CD4-positive, alpha-beta T cell (primary cell): ENCODE data around the gene MAIP1. TPM values are rescaled to one million over a fixed set of nuclear protein-coding genes. Genes with fewer than 3 reads are reported as not detected.

Experiments used
- ATAC-seq: fragments of 200-7000 bp; cut with Tn5 transposase; one replicate; pipeline ENCODE4 v1.10.0; 2022; ENCODE audit warnings: mild to moderate bottlenecking; ENCODE audit not compliant: poor library complexity
- CTCF ChIA-PET: fragments of 350-600 bp; sonication (Branson Sonifier 250); formaldehyde crosslinking; loops from one replicate; lab custom pipeline; 2021; ENCODE audit warnings: antibody characterized with exemption, inconsistent platforms; lab: Charles Lee
- POLR2A ChIA-PET: fragments of 350-600 bp; sonication (Branson Sonifier 250); formaldehyde crosslinking; loops from one replicate; lab custom pipeline; 2021; ENCODE audit warnings: antibody characterized with exemption, inconsistent platforms; lab: Charles Lee
- DNase-seq, 14 experiments: peaks; one replicate each; pipeline ENCODE4 v3.0.0-alpha.2; 2013 to 2020; ENCODE audit warnings: mixed read lengths in 2 of 14
- H3K27ac ChIP-seq, 2 donors: one replicate each; pipeline versions ENCODE4 v1.5.1 to v1.7.0; 2013; ENCODE audit warnings: low read length in 2 of 2, low read depth in 1 of 2, mild to moderate bottlenecking in 1 of 2
- H3K27me3 ChIP-seq, 2 experiments: 1 replicate in 1 of 2; 2 replicates in 1 of 2; pipeline versions ENCODE4 v1.6.1 to v1.7.0; 2013; ENCODE audit warnings: low read length in 2 of 2, control low read depth in 1 of 2, mild to moderate bottlenecking in 1 of 2, moderate library complexity in 1 of 2; ENCODE audit not compliant: insufficient read depth in 2 of 2, control insufficient read depth in 1 of 2
- H3K36me3 ChIP-seq: one replicate; pipeline ENCODE4 v1.6.1; 2013; ENCODE audit warnings: low read length, control low read depth; ENCODE audit not compliant: insufficient read depth
- H3K4me1 ChIP-seq: one replicate; pipeline ENCODE4 v1.6.1; 2013; ENCODE audit warnings: low read length, control low read depth; ENCODE audit not compliant: insufficient read depth
- H3K4me3 ChIP-seq: one replicate; pipeline ENCODE4 v1.5.1; 2013; ENCODE audit warnings: mild to moderate bottlenecking, low read length, moderate library complexity
- H3K9me3 ChIP-seq, 2 experiments: 1 replicate in 1 of 2; 2 replicates in 1 of 2; pipeline versions ENCODE4 v1.6.1 to v1.7.0; 2013; ENCODE audit warnings: low read length in 2 of 2, mild to moderate bottlenecking in 2 of 2, control low read depth in 1 of 2, moderate library complexity in 1 of 2; ENCODE audit not compliant: control insufficient read depth in 1 of 2, insufficient read depth in 1 of 2
- H3K27ac Mint-ChIP-seq: one replicate; pipeline ENCODE4 v1.8.0; 2020; ENCODE audit warnings: mixed read lengths
- H3K27me3 Mint-ChIP-seq: one replicate; pipeline ENCODE4 v1.8.0; 2021; ENCODE audit warnings: mixed read lengths
- H3K36me3 Mint-ChIP-seq: one replicate; pipeline ENCODE4 v1.8.0; 2021; ENCODE audit warnings: low read depth, mixed read lengths
- H3K4me1 Mint-ChIP-seq: one replicate; pipeline ENCODE4 v1.8.0; 2021; ENCODE audit warnings: low read depth, mixed read lengths
- H3K4me3 Mint-ChIP-seq: one replicate; pipeline ENCODE4 v1.8.0; 2020; ENCODE audit warnings: mild to moderate bottlenecking, mixed read lengths
- H3K9me3 Mint-ChIP-seq: one replicate; pipeline ENCODE4 v1.8.0; 2020; ENCODE audit warnings: mixed read lengths
- intact Hi-C, 2 experiments: fragments of 100-400 bp; cut with DNase I in 1 of 2; cut with micrococcal nuclease in 1 of 2; formaldehyde crosslinking; loops; one replicate each; pipeline versions ENCODE4 v1.15.1 to v1.9.0; 2023 to 2025; cut with DNase I, micrococcal nuclease
- total RNA-seq, 174 experiments: library from RNA in 2 of 174; stranded (reverse) in 2 of 174; gene quantifications; one replicate each; pipeline ENCODE4 v1.2.3 and lab custom pipeline; 2021 to 2026
- TF ChIP-seq, protein P1 (sequence below): fragments of 200-600 bp; IDR thresholded peaks from one replicate; pipeline ENCODE4 v1.8.0; 2022; ENCODE audit warnings: antibody characterized with exemption, mild to moderate bottlenecking

The MAIP1 gene
- total RNA-seq, 2 experiments from 2014 or later: 34.6 to 35.8 TPM

DNA sequence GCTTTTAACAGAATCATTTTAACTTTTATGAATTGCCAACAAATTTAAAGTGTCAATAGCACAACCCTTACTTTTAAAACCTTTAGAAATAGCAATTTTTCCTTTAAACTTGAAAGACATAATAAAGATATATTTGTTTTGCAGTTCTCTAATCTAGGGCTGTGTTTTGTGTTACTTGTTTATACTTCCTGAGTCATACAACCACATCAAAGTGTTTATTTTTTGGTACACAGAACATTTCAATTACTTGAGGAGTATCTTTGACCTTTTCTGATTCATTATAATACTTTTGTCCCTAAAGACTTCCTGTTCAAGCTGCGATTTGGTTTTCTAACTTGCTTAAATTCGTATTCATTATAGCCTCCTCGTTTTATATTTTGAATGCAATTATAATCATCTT lies 21.9 kb upstream of the MAIP1 start:
- CTCF ChIA-PET: no interaction called here
- intact Hi-C loops: no loop called here
- Histone ChIP-seq H3K4me3 (no peak overlapping the region), H3K36me3 (peaks cover 49% of the 10 kb centered on the region), H3K4me1 (no peaks in the 10 kb centered on the region), H3K9me3 (no peaks in the 10 kb centered on the region), H3K27ac (no peak overlapping the region), H3K27me3 (no peaks in the 10 kb centered on the region)
- peaks cover 70% of the 10 kb centered on the region for H3K36me3 Mint-ChIP-seq
- POLR2A ChIA-PET: no interaction called here
- H3K4me1 Mint-ChIP-seq: peaks cover 2% of the 10 kb centered on the region
- no peak overlapping the region for H3K27ac Mint-ChIP-seq
- TF ChIP-seq, protein P1, sequence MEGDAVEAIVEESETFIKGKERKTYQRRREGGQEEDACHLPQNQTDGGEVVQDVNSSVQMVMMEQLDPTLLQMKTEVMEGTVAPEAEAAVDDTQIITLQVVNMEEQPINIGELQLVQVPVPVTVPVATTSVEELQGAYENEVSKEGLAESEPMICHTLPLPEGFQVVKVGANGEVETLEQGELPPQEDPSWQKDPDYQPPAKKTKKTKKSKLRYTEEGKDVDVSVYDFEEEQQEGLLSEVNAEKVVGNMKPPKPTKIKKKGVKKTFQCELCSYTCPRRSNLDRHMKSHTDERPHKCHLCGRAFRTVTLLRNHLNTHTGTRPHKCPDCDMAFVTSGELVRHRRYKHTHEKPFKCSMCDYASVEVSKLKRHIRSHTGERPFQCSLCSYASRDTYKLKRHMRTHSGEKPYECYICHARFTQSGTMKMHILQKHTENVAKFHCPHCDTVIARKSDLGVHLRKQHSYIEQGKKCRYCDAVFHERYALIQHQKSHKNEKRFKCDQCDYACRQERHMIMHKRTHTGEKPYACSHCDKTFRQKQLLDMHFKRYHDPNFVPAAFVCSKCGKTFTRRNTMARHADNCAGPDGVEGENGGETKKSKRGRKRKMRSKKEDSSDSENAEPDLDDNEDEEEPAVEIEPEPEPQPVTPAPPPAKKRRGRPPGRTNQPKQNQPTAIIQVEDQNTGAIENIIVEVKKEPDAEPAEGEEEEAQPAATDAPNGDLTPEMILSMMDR: no peak
- DNase-seq: no peak
- H3K9me3 Mint-ChIP-seq: no peaks in the 10 kb centered on the region
- no peaks in the 10 kb centered on the region for H3K27me3 Mint-ChIP-seq
- ATAC-seq: no peak
- no peak overlapping the region for H3K4me3 Mint-ChIP-seq

DNA sequence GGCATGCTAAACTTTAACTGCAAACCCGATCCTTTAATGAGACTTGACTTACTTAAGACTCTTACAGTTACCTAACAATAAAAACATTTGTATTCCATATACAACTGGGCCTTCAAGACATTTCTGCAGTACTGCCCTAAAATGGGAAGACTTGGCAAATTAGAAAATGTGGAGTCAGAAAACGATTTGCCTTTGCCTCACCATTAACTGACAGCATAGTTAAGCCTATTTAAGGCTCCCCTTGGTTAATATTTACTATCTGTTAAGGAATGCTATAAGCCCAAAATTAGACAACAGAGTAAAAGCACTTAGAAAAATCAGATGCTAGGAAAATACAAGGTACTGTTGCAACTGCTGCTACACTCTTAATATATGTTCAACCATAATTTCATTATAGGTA lies 18.8 kb upstream of the MAIP1 start:
- ChIA-PET POLR2A (no interaction called here), CTCF (no interaction called here)
- Histone ChIP-seq H3K4me1 (no peaks in the 10 kb centered on the region), H3K27me3 (no peaks in the 10 kb centered on the region), H3K36me3 (peaks cover 49% of the 10 kb centered on the region), H3K9me3 (no peaks in the 10 kb centered on the region), H3K27ac (no peak overlapping the region), H3K4me3 (no peak overlapping the region)
- H3K27me3 Mint-ChIP-seq: no peaks in the 10 kb centered on the region
- H3K36me3 Mint-ChIP-seq: peaks cover 67% of the 10 kb centered on the region
- intact Hi-C loops: no loop called here
- H3K9me3 Mint-ChIP-seq: no peaks in the 10 kb centered on the region
- TF ChIP-seq, protein P1: no peak
- DNase-seq (no peak), ATAC-seq (no peak)
- no peak overlapping the region for H3K4me3 Mint-ChIP-seq
- H3K27ac Mint-ChIP-seq: no peak overlapping the region
- H3K4me1 Mint-ChIP-seq: no peaks in the 10 kb centered on the region

DNA sequence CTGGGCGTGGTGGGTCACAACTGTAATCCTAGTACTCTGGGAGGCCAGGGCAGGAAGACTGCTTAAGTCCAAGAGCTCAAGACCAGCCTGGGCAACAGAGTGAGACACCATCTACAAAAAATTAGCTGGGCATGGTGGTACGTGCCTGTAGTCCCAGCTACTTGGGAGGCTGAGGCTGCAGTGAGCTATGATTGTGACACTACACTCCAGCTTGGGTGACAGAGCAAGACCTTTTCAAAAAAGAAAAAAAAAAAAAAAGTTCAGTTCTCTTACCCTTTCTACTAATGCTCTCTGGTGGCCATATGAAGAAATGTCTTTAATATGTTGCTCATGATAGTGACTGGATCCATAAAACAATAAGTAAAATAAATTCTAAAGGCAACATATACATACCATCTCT lies 15.0 kb upstream of the MAIP1 start:
- Mint-ChIP-seq H3K27me3 (no peaks in the 10 kb centered on the region), H3K4me3 (no peak overlapping the region), H3K36me3 (peaks cover 73% of the 10 kb centered on the region), H3K9me3 (no peaks in the 10 kb centered on the region), H3K4me1 (peaks cover 13% of the 10 kb centered on the region), H3K27ac (no peak overlapping the region)
- H3K4me1 ChIP-seq: no peaks in the 10 kb centered on the region
- DNase-seq: peak in 3 of 14 experiments; percentile 19 to 25 (median 21)
- POLR2A ChIA-PET: interaction anchor here (0.7 to 1.2 kb wide), 2 partner anchors 17 to 425 kb away, joined by 3 read pairs; no protein-coding TSS in a partner anchor
- TF ChIP-seq, protein P1: no peak
- intact Hi-C loops: loop anchor here in 1 of 2 experiments (10.0 kb wide), 1 partner anchor 1626 kb away; no protein-coding TSS in a partner anchor
- no peak overlapping the region for H3K27ac ChIP-seq
- no peaks in the 10 kb centered on the region for H3K9me3 ChIP-seq
- H3K4me3 ChIP-seq: no peak overlapping the region
- ATAC-seq: peak; percentile 65
- CTCF ChIA-PET: interaction anchor here (1.3 to 1.7 kb wide), 2 partner anchors 16 to 1626 kb away, joined by 4 read pairs; no protein-coding TSS in a partner anchor
- H3K27me3 ChIP-seq: no peaks in the 10 kb centered on the region
- H3K36me3 ChIP-seq: peaks cover 43% of the 10 kb centered on the region
